ENCODE results near the gene TTC6. TPM values are rescaled to one million over a fixed set of nuclear protein-coding genes. Genes with fewer than 3 reads are reported as not detected.
"Not testable (repeated sequence)": the region's sequence is repeated elsewhere in the genome, so short reads cannot be mapped to it uniquely, and the experiment has no call there.

The TTC6 gene
- total and polyA plus RNA-seq, 10 of the 15 experiments (the other 5 are each of a cell fraction or from before 2014, with no cell fraction given), result not detected

DNA sequence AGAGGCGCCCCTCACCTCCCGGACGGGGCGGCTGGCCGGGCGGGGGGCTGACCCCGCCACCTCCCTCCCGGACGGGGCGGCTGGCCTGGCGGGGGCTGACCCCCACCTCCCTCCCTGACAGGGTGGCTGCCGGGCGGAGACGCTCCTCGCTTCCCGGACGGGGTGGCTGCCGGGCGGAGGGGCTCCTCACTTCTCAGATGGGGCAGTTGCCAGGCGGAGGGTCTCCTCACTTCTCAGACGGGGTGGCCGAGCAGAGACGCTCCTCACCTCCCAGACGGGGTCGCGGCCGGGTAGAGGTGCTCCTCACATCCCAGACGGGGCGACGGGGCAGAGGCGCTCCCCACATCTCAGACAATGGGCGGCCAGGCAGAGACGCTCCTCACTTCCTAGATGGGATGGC, 39.8 kb upstream of the TTC6 start:
- SMC1A ChIA-PET (ENCODE audit: uncharacterized antibody, unreplicated experiment); H3K79me2 ChIP-seq (ENCODE audit: control insufficient read depth, insufficient read depth, low read length); H3K27ac ChIP-seq (ENCODE audit: control insufficient read depth, insufficient read depth); H3K4me2 ChIP-seq (ENCODE audit: control insufficient read depth, insufficient read depth); H3K9me3 ChIP-seq (replicated peaks; ENCODE audit: control insufficient read depth, insufficient read depth, low read length); H3K9ac ChIP-seq (ENCODE audit: control insufficient read depth, insufficient read depth, low read length); ATAC-seq; H3K4me1 ChIP-seq (ENCODE audit: control insufficient read depth, insufficient read depth, low read length); H3K36me3 ChIP-seq (ENCODE audit: control insufficient read depth in 2 of 2, insufficient read depth in 2 of 2, low read length in 1 of 2); in situ Hi-C loops (cut with MboI); DNase-seq (ENCODE audit: low read depth, low spot score); H2AFZ ChIP-seq (ENCODE audit: control insufficient read depth, low read depth, low read length); H4K20me1 ChIP-seq (ENCODE audit: control insufficient read depth, insufficient read depth); POLR2A ChIA-PET; H3K4me3 ChIP-seq; H3K27me3 ChIP-seq (replicated peaks in 1 of 2; ENCODE audit: control insufficient read depth in 2 of 2, insufficient read depth in 2 of 2, low read length in 1 of 2); RAD21 ChIA-PET (ENCODE audit: unreplicated experiment); CTCF ChIA-PET; FAIRE-seq; BruUV-seq (replicated peaks); intact Hi-C loops (cut with micrococcal nuclease; ENCODE audit: unreplicated experiment): not testable (repeated sequence)
- WGBS (ENCODE audit: insufficient coverage, insufficient replicate concordance, low lambda C conversion rate, missing lambda C conversion rate), result 96% methylated on average over 11 of the region's 33 CpGs

DNA sequence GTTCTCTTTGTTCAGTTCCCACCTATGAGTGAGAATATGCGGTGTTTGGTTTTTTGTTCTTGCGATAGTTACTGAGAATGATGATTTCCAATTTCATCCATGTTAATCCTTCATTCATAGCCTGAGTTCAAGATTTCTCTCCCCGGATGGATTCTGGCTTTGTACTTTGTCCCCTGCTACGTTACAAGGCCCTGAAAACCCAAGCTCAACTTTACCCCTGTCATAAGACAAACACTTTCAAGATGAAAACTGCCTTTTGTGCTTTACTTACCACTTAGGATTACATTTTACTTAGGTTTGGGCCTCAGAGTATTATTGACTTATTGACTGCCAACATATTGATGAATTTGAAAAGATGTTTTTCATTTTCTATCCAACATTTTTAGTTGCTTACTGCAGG, 36.7 kb upstream of the TTC6 start:
- RAD21 ChIA-PET (ENCODE audit: unreplicated experiment), result no interaction called here
- Histone ChIP-seq H2AFZ (ENCODE audit: control insufficient read depth, low read depth, low read length) (no peak overlapping the region), H3K79me2 (ENCODE audit: control insufficient read depth, insufficient read depth, low read length) (no peaks in the 10 kb centered on the region), H3K9me3 (replicated peaks; ENCODE audit: control insufficient read depth, insufficient read depth, low read length) (no peaks in the 10 kb centered on the region), H3K27ac (ENCODE audit: control insufficient read depth, insufficient read depth) (no peak overlapping the region), H4K20me1 (ENCODE audit: control insufficient read depth, insufficient read depth) (no peaks in the 10 kb centered on the region), H3K36me3 (ENCODE audit: control insufficient read depth in 2 of 2, insufficient read depth in 2 of 2, low read length in 1 of 2) (no peaks in the 10 kb centered on the region), H3K4me1 (ENCODE audit: control insufficient read depth, insufficient read depth, low read length) (no peaks in the 10 kb centered on the region), H3K9ac (ENCODE audit: control insufficient read depth, insufficient read depth, low read length) (no peak overlapping the region), H3K4me3 (no peak overlapping the region), H3K4me2 (ENCODE audit: control insufficient read depth, insufficient read depth) (no peak overlapping the region), H3K27me3 (replicated peaks in 1 of 2; ENCODE audit: control insufficient read depth in 2 of 2, insufficient read depth in 2 of 2, low read length in 1 of 2) (no peaks in the 10 kb centered on the region)
- POLR2A ChIA-PET, result no interaction called here
- ATAC-seq (no peak), DNase-seq (ENCODE audit: low read depth, low spot score) (no peak), FAIRE-seq (no peak)
- CTCF ChIA-PET, result no interaction called here
- SMC1A ChIA-PET (ENCODE audit: uncharacterized antibody, unreplicated experiment), result no interaction called here
- in situ Hi-C loops (cut with MboI), result no loop called here
- 59% methylated on average over 3 of the region's 4 CpGs for WGBS (ENCODE audit: insufficient coverage, insufficient replicate concordance, low lambda C conversion rate, missing lambda C conversion rate)
- intact Hi-C loops (cut with micrococcal nuclease; ENCODE audit: unreplicated experiment), result no loop called here
- no TSS peak for BruUV-seq (replicated peaks)
- TF ChIP-seq CHD1 (IDR thresholded peaks at IDR 0.05; ENCODE audit: low read depth, low read length) (no peak), CEBPB (IDR thresholded peaks at IDR 0.05; ENCODE audit: borderline replicate concordance in 1 of 2, low read depth in 2 of 2, low read length in 2 of 2) (no peak), CHD2 (IDR thresholded peaks at IDR 0.05; ENCODE audit: borderline replicate concordance, low read depth, low read length) (no peak), MTA2 (IDR thresholded peaks at IDR 0.05; ENCODE audit: low read depth) (no peak), RAD51 (IDR thresholded peaks at IDR 0.05) (no peak), SMAD1 (IDR thresholded peaks at IDR 0.05; ENCODE audit: low read depth, partially characterized antibody) (no peak), FOXK2 (IDR thresholded peaks at IDR 0.05) (no peak), KLF5 (IDR thresholded peaks at IDR 0.05; ENCODE audit: partially characterized antibody) (no peak), TARDBP (IDR thresholded peaks at IDR 0.05; ENCODE audit: borderline replicate concordance) (no peak)
- TF ChIP-seq, protein P1, sequence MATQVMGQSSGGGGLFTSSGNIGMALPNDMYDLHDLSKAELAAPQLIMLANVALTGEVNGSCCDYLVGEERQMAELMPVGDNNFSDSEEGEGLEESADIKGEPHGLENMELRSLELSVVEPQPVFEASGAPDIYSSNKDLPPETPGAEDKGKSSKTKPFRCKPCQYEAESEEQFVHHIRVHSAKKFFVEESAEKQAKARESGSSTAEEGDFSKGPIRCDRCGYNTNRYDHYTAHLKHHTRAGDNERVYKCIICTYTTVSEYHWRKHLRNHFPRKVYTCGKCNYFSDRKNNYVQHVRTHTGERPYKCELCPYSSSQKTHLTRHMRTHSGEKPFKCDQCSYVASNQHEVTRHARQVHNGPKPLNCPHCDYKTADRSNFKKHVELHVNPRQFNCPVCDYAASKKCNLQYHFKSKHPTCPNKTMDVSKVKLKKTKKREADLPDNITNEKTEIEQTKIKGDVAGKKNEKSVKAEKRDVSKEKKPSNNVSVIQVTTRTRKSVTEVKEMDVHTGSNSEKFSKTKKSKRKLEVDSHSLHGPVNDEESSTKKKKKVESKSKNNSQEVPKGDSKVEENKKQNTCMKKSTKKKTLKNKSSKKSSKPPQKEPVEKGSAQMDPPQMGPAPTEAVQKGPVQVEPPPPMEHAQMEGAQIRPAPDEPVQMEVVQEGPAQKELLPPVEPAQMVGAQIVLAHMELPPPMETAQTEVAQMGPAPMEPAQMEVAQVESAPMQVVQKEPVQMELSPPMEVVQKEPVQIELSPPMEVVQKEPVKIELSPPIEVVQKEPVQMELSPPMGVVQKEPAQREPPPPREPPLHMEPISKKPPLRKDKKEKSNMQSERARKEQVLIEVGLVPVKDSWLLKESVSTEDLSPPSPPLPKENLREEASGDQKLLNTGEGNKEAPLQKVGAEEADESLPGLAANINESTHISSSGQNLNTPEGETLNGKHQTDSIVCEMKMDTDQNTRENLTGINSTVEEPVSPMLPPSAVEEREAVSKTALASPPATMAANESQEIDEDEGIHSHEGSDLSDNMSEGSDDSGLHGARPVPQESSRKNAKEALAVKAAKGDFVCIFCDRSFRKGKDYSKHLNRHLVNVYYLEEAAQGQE (IDR thresholded peaks at IDR 0.05; ENCODE audit: low read depth, low read length), result no peak
- TF ChIP-seq, protein P2, sequence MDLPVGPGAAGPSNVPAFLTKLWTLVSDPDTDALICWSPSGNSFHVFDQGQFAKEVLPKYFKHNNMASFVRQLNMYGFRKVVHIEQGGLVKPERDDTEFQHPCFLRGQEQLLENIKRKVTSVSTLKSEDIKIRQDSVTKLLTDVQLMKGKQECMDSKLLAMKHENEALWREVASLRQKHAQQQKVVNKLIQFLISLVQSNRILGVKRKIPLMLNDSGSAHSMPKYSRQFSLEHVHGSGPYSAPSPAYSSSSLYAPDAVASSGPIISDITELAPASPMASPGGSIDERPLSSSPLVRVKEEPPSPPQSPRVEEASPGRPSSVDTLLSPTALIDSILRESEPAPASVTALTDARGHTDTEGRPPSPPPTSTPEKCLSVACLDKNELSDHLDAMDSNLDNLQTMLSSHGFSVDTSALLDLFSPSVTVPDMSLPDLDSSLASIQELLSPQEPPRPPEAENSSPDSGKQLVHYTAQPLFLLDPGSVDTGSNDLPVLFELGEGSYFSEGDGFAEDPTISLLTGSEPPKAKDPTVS (IDR thresholded peaks at IDR 0.05; ENCODE audit: low read depth, low read length), result no peak
- TF ChIP-seq, protein P3, sequence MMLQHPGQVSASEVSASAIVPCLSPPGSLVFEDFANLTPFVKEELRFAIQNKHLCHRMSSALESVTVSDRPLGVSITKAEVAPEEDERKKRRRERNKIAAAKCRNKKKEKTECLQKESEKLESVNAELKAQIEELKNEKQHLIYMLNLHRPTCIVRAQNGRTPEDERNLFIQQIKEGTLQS (IDR thresholded peaks at IDR 0.05; ENCODE audit: borderline replicate concordance, extremely low read depth, low read depth, low read length), result no peak

All from GM12878 (cell line).